Kidney capillary endothelial cell (primary cell): ENCODE measurements around the gene CTBP1.
A peak's percentile ranks its signal among the peaks of the same experiment; 100 is the strongest.
"Not testable (repeated sequence)": the region's sequence is repeated elsewhere in the genome, so short reads cannot be mapped to it uniquely, and the experiment has no call there.

Experiments
- DNase-seq: peaks from one replicate; pipeline ENCODE4 v3.0.0-alpha.2; 2018; ENCODE audit warnings: low spot score

CTBP1 gene

DNA sequence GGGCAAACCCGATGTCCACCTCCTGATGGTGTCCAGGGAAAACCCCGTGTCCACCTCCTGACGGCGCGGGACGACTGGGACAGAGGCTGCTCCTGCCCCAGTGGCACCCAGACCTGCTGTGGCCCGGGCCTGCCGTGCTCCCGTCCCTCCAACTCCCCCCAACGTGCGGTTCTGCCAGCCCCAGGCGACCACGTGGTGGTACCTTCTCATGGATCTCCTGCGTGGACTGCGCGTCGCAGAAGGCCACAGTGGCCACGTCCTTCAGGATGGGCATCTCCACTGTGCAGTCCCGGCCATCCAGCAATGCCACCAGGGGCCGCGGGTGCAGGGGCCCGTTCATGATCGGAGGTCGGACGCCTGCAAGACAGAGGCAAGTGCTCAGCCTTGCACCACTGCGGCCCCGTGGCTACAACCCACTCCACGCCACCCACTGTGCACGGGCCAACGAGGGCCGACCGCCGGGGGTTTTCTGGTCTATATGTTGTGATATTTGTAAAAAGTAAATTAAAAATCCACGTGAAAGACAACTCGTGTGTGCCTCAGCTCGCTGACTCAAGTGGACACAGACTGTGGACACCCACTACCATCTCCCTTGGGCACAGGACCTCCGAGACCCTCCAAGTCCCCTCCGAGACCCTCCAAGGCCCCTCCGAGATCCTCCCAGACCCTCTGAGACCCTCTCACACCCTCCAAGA, 10.8 kb downstream of the CTBP1 start:
- DNase-seq = no peak

DNA sequence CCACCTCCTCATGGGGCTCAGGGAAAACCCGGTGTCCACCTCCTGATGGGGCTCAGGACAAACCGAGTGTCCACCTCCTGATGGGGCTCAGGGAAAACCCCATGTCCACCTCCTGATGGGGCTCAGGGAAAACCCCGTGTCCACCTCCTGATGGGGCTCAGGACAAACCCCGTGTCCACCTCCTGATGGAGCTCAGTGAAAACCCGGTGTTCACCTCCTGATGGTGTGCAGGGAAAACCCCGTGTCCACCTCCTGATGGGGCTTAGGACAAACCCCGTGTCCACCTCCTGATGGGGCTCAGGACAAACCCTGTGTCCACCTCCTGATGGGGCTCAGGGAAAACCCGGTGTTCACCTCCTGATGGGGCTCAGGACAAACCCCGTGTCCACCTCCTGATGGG, 11.7 kb downstream of the CTBP1 start:
- not testable (repeated sequence) for DNase-seq

GRCh38 chr4:1236836-1237235, 12.1 kb downstream of the CTBP1 start:
- not testable (repeated sequence) for DNase-seq

GRCh38 chr4:1236103-1236641, 12.8 kb downstream of the CTBP1 start:
- no peak for DNase-seq

GRCh38 chr4:1235381-1236102, 13.4 kb downstream of the CTBP1 start:
- DNase-seq = no peak

GRCh38 chr4:1234811-1235292, 14.1 kb downstream of the CTBP1 start:
- no peak for DNase-seq

DNA sequence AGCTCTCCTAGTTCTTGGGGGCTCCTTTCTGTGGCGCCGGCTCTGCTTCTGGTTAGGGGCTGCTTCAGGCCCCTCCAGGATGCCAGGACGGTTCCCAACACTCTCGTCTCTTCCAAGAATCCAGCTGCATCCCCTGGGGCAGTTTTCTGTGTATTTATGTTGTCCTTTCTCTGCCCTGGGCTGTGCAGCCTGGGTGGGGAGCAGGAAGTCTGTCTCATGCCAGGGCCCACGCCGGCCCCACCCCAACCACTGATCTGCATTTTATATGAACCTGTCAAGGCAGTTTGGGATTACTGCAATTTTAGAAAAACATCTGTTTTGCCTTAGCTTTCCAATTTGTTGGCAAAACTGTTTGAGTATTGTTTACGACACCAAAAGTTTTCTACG, 14.6 kb downstream of the CTBP1 start:
- DNase-seq = peak; percentile 36

GRCh38 chr4:1233641-1234308, 15.2 kb downstream of the CTBP1 start:
- DNase-seq = peak; percentile 17

- DNase-seq = peak; percentile 85
Observed at GRCh38 chr4:1232661-1233621, 16.0 kb downstream of the CTBP1 start.

DNA sequence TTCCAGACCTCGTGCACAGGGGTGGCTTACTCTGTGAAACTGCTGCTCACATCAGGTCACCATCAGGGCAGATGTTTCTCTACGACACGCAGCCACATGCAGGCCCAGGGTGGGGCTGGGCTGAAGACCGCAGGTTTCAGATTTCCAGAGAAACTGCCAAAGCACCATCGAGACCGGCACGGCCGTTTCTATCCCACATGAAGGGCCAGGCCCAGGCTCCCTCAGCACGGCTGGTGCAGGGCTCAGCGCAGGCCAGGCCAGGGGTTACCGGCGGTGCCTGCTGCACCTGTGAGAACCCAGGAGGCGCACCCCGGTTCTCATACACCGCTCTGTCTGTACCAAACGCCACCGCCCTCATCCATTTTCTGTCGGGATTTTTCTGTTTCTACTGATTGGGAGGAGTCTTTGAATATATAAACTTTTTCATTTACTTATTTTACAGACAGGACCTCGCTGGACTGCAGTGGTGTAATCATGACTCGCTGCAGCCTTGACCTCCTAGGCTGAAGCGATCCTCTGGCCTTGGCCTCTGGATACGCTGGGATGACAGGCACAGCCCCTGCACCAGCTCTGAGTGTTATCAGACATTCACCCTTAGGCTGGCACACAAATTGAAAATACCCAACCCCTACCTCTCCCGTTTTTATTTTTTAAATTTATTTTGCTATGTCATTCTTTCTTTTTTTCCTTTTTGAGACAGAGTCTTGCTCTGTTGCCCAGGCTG, 17.1 kb downstream of the CTBP1 start:
- no peak for DNase-seq

- DNase-seq = no peak
Observed at GRCh38 chr4:1230971-1231636, 17.8 kb downstream of the CTBP1 start.

DNA sequence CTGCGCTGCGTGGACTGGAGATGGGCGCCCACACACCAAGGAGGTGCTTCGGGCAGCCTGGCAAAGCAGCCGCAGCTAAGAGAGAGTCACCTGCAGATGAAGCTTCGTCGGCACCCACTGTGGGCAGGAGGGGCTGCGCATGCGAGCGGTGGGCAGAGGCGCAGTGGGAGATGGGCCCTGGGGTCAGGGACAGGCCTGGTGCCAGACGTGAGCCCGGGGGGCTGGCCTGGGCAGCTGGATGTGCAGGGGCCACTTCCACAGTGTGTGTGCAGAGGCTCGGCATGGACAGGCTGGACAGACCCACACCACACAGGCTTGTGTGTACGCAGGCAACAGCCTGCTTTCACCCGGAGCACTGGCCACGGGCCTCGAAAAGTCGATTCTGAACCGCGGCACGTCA, 18.6 kb downstream of the CTBP1 start:
- DNase-seq = no peak

- DNase-seq = no peak
Observed at GRCh38 chr4:1229117-1229849, 19.6 kb downstream of the CTBP1 start.

- DNase-seq = no peak
Observed at GRCh38 chr4:1227816-1228215, 21.1 kb downstream of the CTBP1 start.

GRCh38 chr4:1226598-1226997, 22.3 kb downstream of the CTBP1 start:
- DNase-seq = no peak

DNA sequence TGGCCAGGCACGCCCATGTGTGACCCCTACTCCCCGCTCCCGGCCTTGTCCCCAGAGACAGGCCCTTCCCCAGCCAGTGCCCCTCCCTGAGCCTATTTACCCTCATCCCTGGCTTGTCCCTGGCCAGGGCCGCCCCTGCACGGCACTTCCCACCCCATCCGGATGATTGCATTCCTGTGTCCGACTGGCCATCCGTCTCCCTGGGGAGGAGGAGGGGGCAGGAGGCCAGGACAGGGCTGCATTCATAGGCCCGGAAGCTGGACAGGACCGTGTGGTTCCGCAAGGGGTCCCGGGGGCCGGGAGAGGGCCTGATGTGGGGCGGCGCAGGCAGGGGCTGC, 22.8 kb downstream of the CTBP1 start:
- DNase-seq = no peak

- no peak for DNase-seq
Observed at GRCh38 chr4:1225272-1226143, 23.4 kb downstream of the CTBP1 start.
